ENCODE results near the gene OSBP2.

GRCh38 chr22:30876221-30876751 lies 181.6 kb downstream of the OSBP2 start:
- no peak for TF ChIP-seq BHLHE40 (IDR thresholded peaks at IDR 0.05; ENCODE audit: borderline replicate concordance)
- TF ChIP-seq FOXA1 (IDR thresholded peaks at IDR 0.05): no peak
- TF ChIP-seq ELF4 (IDR thresholded peaks at IDR 0.05): no peak
- TF ChIP-seq FOXM1 (IDR thresholded peaks at IDR 0.05; ENCODE audit: borderline replicate concordance): no peak
- TF ChIP-seq SP1 (IDR thresholded peaks at IDR 0.05): no peak
